Lower leg skin (tissue), 4 donors: Measurements from ENCODE around the gene GINS1. TPM values are rescaled to one million over a fixed set of nuclear protein-coding genes. Genes with fewer than 3 reads are reported as not detected.

Experiments used
- DNase-seq, 2 donors: peaks; one replicate each; pipeline ENCODE4 v3.0.0-alpha.2; 2019; ENCODE audit warnings: low spot score in 2 of 2
- H3K4me3 ChIP-seq: fragments of 200-600 bp; sonication (generic); 2 replicates; pipeline ENCODE4 v1.5.1; 2017; ENCODE audit warnings: mild to moderate bottlenecking, low read depth; ENCODE audit not compliant: poor library complexity, severe bottlenecking
- CTCF ChIP-seq, 3 donors: fragments of 450-650 bp; IDR thresholded peaks; one replicate each; pipeline ENCODE4 v1.5.1; 2016; ENCODE audit warnings: antibody characterized with exemption in 3 of 3, mild to moderate bottlenecking in 3 of 3, moderate library complexity in 2 of 3
- POLR2A ChIP-seq, 2 donors: fragments of 450-650 bp; IDR thresholded peaks; one replicate each; pipeline ENCODE4 v1.6.1; 2016 to 2017; ENCODE audit warnings: antibody characterized with exemption in 2 of 2, mild to moderate bottlenecking in 1 of 2, moderate library complexity in 1 of 2
- WGBS, 2 donors: methylation state at CpG; one replicate each; pipeline ENCODE4 v1.1.5; 2018; 5-methylcytosine and 5-hydroxymethylcytosine counted together
- intact Hi-C: fragments of 100-400 bp; cut with DNase I; formaldehyde crosslinking; loops from one replicate; pipeline ENCODE4 v1.15.0; 2023; ENCODE audit warnings: low total_unique reads
- total RNA-seq, 4 donors: library from RNA; depleted of rRNA; stranded (reverse); fragments of >200 nt; gene quantifications; one replicate each; pipeline ENCODE4 v1.1.0, GENCODE V29; 2016

GINS1 gene
- total RNA-seq, 4 donors from 2014 or later = 0.63 to 2.8 (median 1.4) TPM

- 88 to 90% methylated on average over 19 of the region's 19 CpGs for WGBS, 2 donors
- peak in 1 of 2 donors; percentile 74 for DNase-seq
- H3K4me3 ChIP-seq = no peak overlapping the region
- intact Hi-C loops = no loop called here
- no peak for TF ChIP-seq CTCF (IDR thresholded peaks at IDR 0.05)
- TF ChIP-seq POLR2A (IDR thresholded peaks at IDR 0.05) = no peak
Measured at GRCh38 chr20:25460566-25461280, 53.2 kb downstream of the GINS1 start.

GRCh38 chr20:25461281-25461650 lies 53.8 kb downstream of the GINS1 start:
- WGBS, 2 donors = 74 to 77% methylated on average over 6 to 8 of the region's 9 CpGs
- TF ChIP-seq CTCF (IDR thresholded peaks at IDR 0.05) = no peak
- TF ChIP-seq POLR2A (IDR thresholded peaks at IDR 0.05) = no peak
- intact Hi-C loops = no loop called here
- no peak overlapping the region for H3K4me3 ChIP-seq
- peak in 1 of 2 donors; percentile 57 for DNase-seq

GRCh38 chr20:25461786-25462545 lies 54.5 kb downstream of the GINS1 start:
- WGBS, 2 donors = 73 to 74% methylated on average over 18 of the region's 18 CpGs
- peak in 1 of 2 donors; percentile 82 for DNase-seq
- intact Hi-C loops = no loop called here
- TF ChIP-seq CTCF (IDR thresholded peaks at IDR 0.05) (no peak), POLR2A (IDR thresholded peaks at IDR 0.05) (no peak)
- H3K4me3 ChIP-seq = no peak overlapping the region

- 72 to 74% methylated on average over 13 of the region's 13 CpGs for WGBS, 2 donors
- no peak for TF ChIP-seq CTCF (IDR thresholded peaks at IDR 0.05)
- TF ChIP-seq POLR2A (IDR thresholded peaks at IDR 0.05) = no peak
- DNase-seq = no peak
- H3K4me3 ChIP-seq = no peak overlapping the region
- intact Hi-C loops = no loop called here
Measured at GRCh38 chr20:25464501-25465242, 57.2 kb downstream of the GINS1 start.

- DNase-seq = no peak
- 78 to 81% methylated on average over 15 of the region's 15 CpGs for WGBS, 2 donors
- TF ChIP-seq CTCF (IDR thresholded peaks at IDR 0.05) = no peak
- intact Hi-C loops = no loop called here
- no peak overlapping the region for H3K4me3 ChIP-seq
Measured at GRCh38 chr20:25465243-25466135, 58.0 kb downstream of the GINS1 start.
